SK-N-SH treated with all-trans-retinoic acid at 6 μM for 48 hours (cell line): ENCODE data around the gene MBTPS2.

Source experiments
- ATAC-seq: fragments of 200-7000 bp; cut with Tn5 transposase; 3 replicates; pipeline ENCODE4 v1.9.1; 2020; ENCODE audit warnings: mild to moderate bottlenecking, moderate library complexity
- BACH2 ChIP-seq: fragments of 250-450 bp; sonication (Bioruptor Pico); IDR thresholded peaks from 2 replicates; pipeline ENCODE4 v1.9.0; 2021; ENCODE audit warnings: mild to moderate bottlenecking, borderline replicate concordance
- CREB5 ChIP-seq: fragments of 250-450 bp; sonication (Bioruptor Pico); IDR thresholded peaks from 2 replicates; pipeline ENCODE4 v1.5.1; 2020; ENCODE audit warnings: low read depth, mild to moderate bottlenecking, moderate library complexity
- ESRRG ChIP-seq: fragments of 250-450 bp; sonication (Bioruptor Pico); IDR thresholded peaks from 2 replicates; pipeline ENCODE4 v1.6.1; 2021; ENCODE audit warnings: mild to moderate bottlenecking
- GLIS3 ChIP-seq: fragments of 250-450 bp; sonication (Bioruptor Pico); IDR thresholded peaks from 2 replicates; pipeline ENCODE4 v1.5.0; 2020; ENCODE audit warnings: mild to moderate bottlenecking, moderate library complexity
- ISL1 ChIP-seq: fragments of 250-450 bp; sonication (Bioruptor Pico); IDR thresholded peaks from 2 replicates; pipeline ENCODE4 v2.1.2; 2022; ENCODE audit warnings: mild to moderate bottlenecking, moderate library complexity
- OSR1 ChIP-seq: fragments of 250-450 bp; sonication (Bioruptor Pico); IDR thresholded peaks from 2 replicates; pipeline ENCODE4 v1.8.0; 2022; ENCODE audit warnings: moderate library complexity, mild to moderate bottlenecking, inconsistent platforms
- PATZ1 ChIP-seq: fragments of 250-450 bp; sonication (Bioruptor Pico); IDR thresholded peaks from 2 replicates; pipeline ENCODE4 v1.8.0; 2020; ENCODE audit warnings: mild to moderate bottlenecking, moderate library complexity, borderline replicate concordance
- POU6F1 ChIP-seq: fragments of 250-450 bp; sonication (Bioruptor Pico); IDR thresholded peaks from 2 replicates; pipeline ENCODE4 v1.8.0; 2021; ENCODE audit warnings: low read depth, mild to moderate bottlenecking, moderate library complexity, borderline replicate concordance
- RARB ChIP-seq: fragments of 250-450 bp; sonication (Bioruptor Pico); IDR thresholded peaks from 2 replicates; pipeline ENCODE4 v1.8.0; 2021; ENCODE audit warnings: mild to moderate bottlenecking, moderate library complexity
- SNAI2 ChIP-seq: fragments of 250-450 bp; sonication (Bioruptor Pico); IDR thresholded peaks from 2 replicates; pipeline ENCODE4 v1.5.0; 2020; ENCODE audit warnings: mild to moderate bottlenecking, moderate library complexity
- TCF4 ChIP-seq: fragments of 250-450 bp; sonication (Bioruptor Pico); IDR thresholded peaks from 2 replicates; pipeline ENCODE4 v1.8.0; 2021; ENCODE audit warnings: mild to moderate bottlenecking, moderate library complexity, borderline replicate concordance
- TOX ChIP-seq: fragments of 250-450 bp; sonication (Bioruptor Pico); IDR thresholded peaks from 2 replicates; pipeline ENCODE4 v1.8.0; 2021; ENCODE audit warnings: mild to moderate bottlenecking, moderate library complexity, borderline replicate concordance
- ZC3H10 ChIP-seq: fragments of 250-450 bp; sonication (Bioruptor Pico); IDR thresholded peaks from 2 replicates; pipeline ENCODE4 v1.5.1; 2021; ENCODE audit warnings: mild to moderate bottlenecking, moderate library complexity
- ZFP3 ChIP-seq: fragments of 250-450 bp; sonication (Bioruptor Pico); IDR thresholded peaks from 2 replicates; pipeline ENCODE4 v1.5.0; 2020; ENCODE audit warnings: mild to moderate bottlenecking, moderate library complexity
- ZFP30 ChIP-seq: fragments of 450-650 bp; formaldehyde crosslinking; IDR thresholded peaks from 2 replicates; pipeline ENCODE4 v1.5.0; 2022; ENCODE audit warnings: mild to moderate bottlenecking, moderate library complexity
- ZNF565 ChIP-seq: fragments of 450-650 bp; formaldehyde crosslinking; conservative IDR thresholded peaks from 2 replicates; pipeline ENCODE4 v1.5.0; 2020; ENCODE audit warnings: low read depth, mild to moderate bottlenecking, moderate library complexity

The MBTPS2 gene

GRCh38 chrX:21926527-21927278 is 87.3 kb downstream of the MBTPS2 start:
- peak; percentile 96 for ATAC-seq
- TF ChIP-seq TCF4 (CRISPR knock-in tag), result no peak
- no peak for TF ChIP-seq PATZ1
- TF ChIP-seq ZFP30 (CRISPR knock-in tag), result no peak
- 0 out of 2 replicates have a peak, but pooled peaks have one; percentile 13 for TF ChIP-seq POU6F1
- TF ChIP-seq CREB5, result no peak
- no peak for TF ChIP-seq ZFP3

- no peak for ATAC-seq
- TF ChIP-seq GLIS3 (no peak), TOX (CRISPR knock-in tag) (no peak), ESRRG (CRISPR knock-in tag) (no peak), ISL1 (CRISPR knock-in tag) (no peak), ZFP30 (CRISPR knock-in tag) (no peak), CREB5 (no peak), ZC3H10 (CRISPR knock-in tag) (no peak)
Observed at GRCh38 chrX:21929209-21929608, 89.8 kb downstream of the MBTPS2 start.

- no peak for TF ChIP-seq CREB5
- no peak for TF ChIP-seq SNAI2 (CRISPR knock-in tag)
- no peak for TF ChIP-seq OSR1
- TF ChIP-seq GLIS3, result no peak
- TF ChIP-seq PATZ1, result no peak
- no peak for TF ChIP-seq ZC3H10 (CRISPR knock-in tag)
- TF ChIP-seq, all 23 proteins: peak for 0
- ATAC-seq, result no peak
Observed at GRCh38 chrX:21930986-21931385, 91.6 kb downstream of the MBTPS2 start.

GRCh38 chrX:21932292-21933002 is 93.0 kb downstream of the MBTPS2 start:
- TF ChIP-seq SNAI2 (CRISPR knock-in tag) (no peak), RARB (CRISPR knock-in tag) (no peak), ZNF565 (CRISPR knock-in tag) (no peak), GLIS3 (no peak), ZFP3 (no peak), ZFP30 (CRISPR knock-in tag) (no peak), BACH2 (CRISPR knock-in tag) (no peak), TCF4 (CRISPR knock-in tag) (no peak)
- TF ChIP-seq, all 23 proteins: peak for 0
- peak; percentile 88 for ATAC-seq
